NB4 (cell line): ENCODE measurements around the gene MEGF10.
"Not testable (repeated sequence)": the region's sequence is repeated elsewhere in the genome, so short reads cannot be mapped to it uniquely, and the experiment has no call there.

Source experiments
- DNase-seq: peaks from one replicate; pipeline ENCODE4 v3.0.0; 2010; ENCODE audit warnings: low read depth
- H3K4me3 ChIP-seq: one replicate; pipeline ENCODE4 v1.5.1; 2011; ENCODE audit warnings: mild to moderate bottlenecking, low read depth, low read length, moderate library complexity
- CTCF ChIP-seq: IDR thresholded peaks from one replicate; pipeline ENCODE4 v1.5.1; 2012; ENCODE audit warnings: low read depth, low read length
- MAX ChIP-seq: IDR thresholded peaks from 2 replicates; pipeline ENCODE4 v1.6.1; 2011; ENCODE audit warnings: low read depth, low read length
- MYC ChIP-seq: IDR thresholded peaks from 2 replicates; pipeline ENCODE4 v1.6.1; 2011; ENCODE audit warnings: low read depth, low read length
- POLR2A ChIP-seq: IDR thresholded peaks from 2 replicates; pipeline ENCODE4 v1.6.1; 2011; ENCODE audit warnings: mild to moderate bottlenecking; ENCODE audit not compliant: insufficient read length; ENCODE audit errors: extremely low read depth

MEGF10 gene

GRCh38 chr5:127290019-127290945 is at the start of gene MEGF10:
TSS of gene MEGF10 (plus strand) at chr5:127290796. CDS start at chr5:127331309, 40,513 bp downstream.
- TF ChIP-seq CTCF (peak; percentile 33), MYC (no peak)
- H3K4me3 ChIP-seq, result no peak within 1 kb of the TSS
- DNase-seq, result peak; percentile 12

- H3K4me3 ChIP-seq, result no peak overlapping the region
- no peak for DNase-seq
- TF ChIP-seq MAX, result no peak
- TF ChIP-seq MYC, result no peak
- TF ChIP-seq CTCF, result no peak
- no peak for TF ChIP-seq POLR2A
These were observed 47.6 kb upstream of the MEGF10 start for GRCh38 chr5:127243011-127243410.

GRCh38 chr5:127254729-127255284 is 35.8 kb upstream of the MEGF10 start:
- DNase-seq, result no peak
- TF ChIP-seq CTCF (no peak), MYC (no peak), MAX (no peak), POLR2A (no peak)
- no peak overlapping the region for H3K4me3 ChIP-seq

DNA sequence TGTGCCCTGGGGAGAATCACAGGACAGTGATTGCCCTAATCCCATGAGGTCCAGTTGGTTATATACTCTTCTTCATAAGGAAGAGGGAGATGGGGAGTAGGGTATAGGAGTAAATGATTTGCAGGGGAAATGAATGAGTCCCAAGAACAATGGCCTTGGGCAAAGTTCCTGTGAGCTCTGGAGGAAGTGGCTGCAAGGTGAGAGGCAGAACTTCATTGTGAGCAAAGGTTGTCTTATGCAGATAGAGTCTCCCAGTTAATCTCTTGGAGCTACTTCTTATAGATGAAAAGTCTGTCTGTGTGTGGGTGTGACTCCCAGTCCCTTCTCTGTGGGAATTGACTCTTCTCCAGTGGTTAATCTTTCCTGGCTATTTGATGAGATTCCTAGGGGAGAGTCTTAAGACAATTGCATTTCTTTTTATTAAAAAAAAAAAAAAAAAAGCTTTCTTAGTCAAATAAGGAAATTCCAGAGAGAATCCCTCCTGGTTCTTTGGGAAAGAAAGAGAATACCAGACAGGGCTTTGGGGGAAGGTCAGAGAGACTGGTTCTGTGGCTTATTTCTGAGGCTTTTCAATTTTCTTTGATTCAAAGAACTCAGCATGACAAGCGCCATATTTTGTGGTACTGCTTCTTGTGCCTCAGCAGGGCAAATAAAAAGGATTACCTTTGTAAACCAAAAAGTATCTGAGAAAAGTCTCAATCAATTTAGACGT is 33.6 kb upstream of the MEGF10 start:
- TF ChIP-seq POLR2A (no peak), MYC (no peak), CTCF (no peak), MAX (no peak)
- no peak for DNase-seq
- H3K4me3 ChIP-seq, result no peak overlapping the region

- DNase-seq, result no peak
- H3K4me3 ChIP-seq, result no peak overlapping the region
- TF ChIP-seq MYC, result no peak
- no peak for TF ChIP-seq CTCF
- no peak for TF ChIP-seq MAX
- no peak for TF ChIP-seq POLR2A
These were observed 29.9 kb upstream of the MEGF10 start for GRCh38 chr5:127260686-127261085.

- H3K4me3 ChIP-seq, DNase-seq: not testable (repeated sequence)
These were observed 25.1 kb upstream of the MEGF10 start for GRCh38 chr5:127265473-127265872.

DNA sequence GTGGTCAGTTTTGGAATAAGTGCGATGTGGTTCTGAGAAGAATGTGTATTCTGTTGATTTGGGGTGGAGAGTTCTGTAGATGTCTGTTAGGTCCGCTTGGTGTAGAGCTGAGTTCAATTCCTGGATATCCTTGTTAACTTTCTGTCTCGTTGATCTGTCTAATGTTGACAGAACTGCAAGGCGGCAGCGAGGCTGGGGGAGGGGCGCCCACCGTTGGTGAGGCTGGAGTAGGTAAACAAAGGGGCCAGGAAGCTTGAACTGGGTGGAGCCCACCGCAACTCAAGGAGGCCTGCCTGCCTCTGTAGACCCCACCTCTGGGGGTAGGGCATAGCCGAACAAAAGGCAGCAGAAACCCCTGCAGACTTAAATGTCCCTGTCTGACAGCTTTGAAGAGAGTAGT is 22.3 kb upstream of the MEGF10 start:
- not testable (repeated sequence) for H3K4me3 ChIP-seq, DNase-seq

DNA sequence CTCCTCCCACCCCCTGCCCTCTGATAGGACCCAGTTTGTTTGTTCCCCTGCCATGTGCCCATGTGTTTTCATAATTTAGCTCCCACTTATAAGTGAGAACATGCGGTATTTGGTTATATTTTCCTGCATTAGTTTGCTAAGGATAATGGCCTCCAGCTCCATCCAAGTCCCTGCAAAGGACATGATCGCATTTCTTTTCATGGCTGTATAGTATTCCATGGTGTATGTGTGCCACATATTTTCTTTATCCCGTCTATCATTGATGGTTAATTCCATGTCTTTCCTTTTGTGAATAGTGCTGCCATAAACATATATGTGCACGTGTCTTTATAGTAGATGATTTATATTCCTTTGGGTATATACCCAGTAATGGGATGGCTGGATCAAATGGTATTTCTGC is 19.9 kb upstream of the MEGF10 start:
- DNase-seq, H3K4me3 ChIP-seq: not testable (repeated sequence)
